ENCODE results near the gene GPX3. TPM values are rescaled to one million over a fixed set of nuclear protein-coding genes. Genes with fewer than 3 reads are reported as not detected.

Gene GPX3
- total and polyA plus RNA-seq, 2 donors (not counting 3 experiments of a cell fraction or from before 2014, with no cell fraction given) = 5.1 to 17.1 TPM

GRCh38 chr5:151055336-151055735 is 34.9 kb downstream of the GPX3 start:
- Histone ChIP-seq H3K27ac (ENCODE audit: insufficient read depth, low read depth, low read length) (no peak overlapping the region), H3K4me3 (replicated peaks in 1 of 3; ENCODE audit: insufficient read depth in 1 of 3, low read depth in 1 of 3, low read length in 3 of 3) (no peak overlapping the region), H3K79me2 (ENCODE audit: control insufficient read depth, insufficient read depth, low read length) (no peaks in the 10 kb centered on the region), H3K4me1 (ENCODE audit: control insufficient read depth, extremely low read depth, insufficient read depth, low read length) (peaks cover 4% of the 10 kb centered on the region), H3K9me1 (replicated peaks; ENCODE audit: control insufficient read depth, extremely low read depth, insufficient read depth, low read length) (no peaks in the 10 kb centered on the region), H3K36me3 (ENCODE audit: control insufficient read depth in 2 of 2, extremely low read depth in 1 of 2, insufficient read depth in 2 of 2, low read length in 2 of 2) (peaks cover 6 to 39% of the 10 kb centered on the region in 2 experiments), H2AFZ (ENCODE audit: low read depth, low read length) (no peak overlapping the region), H4K20me1 (replicated peaks; ENCODE audit: control insufficient read depth, extremely low read depth, insufficient read depth, low read length) (no peaks in the 10 kb centered on the region), H3K9ac (replicated peaks; ENCODE audit: extremely low read depth, insufficient read depth, low read length) (no peak overlapping the region), H3K4me2 (ENCODE audit: insufficient read depth, low read length) (no peak overlapping the region), H3K9me3 (replicated peaks; ENCODE audit: control insufficient read depth, insufficient read depth, low read length) (no peaks in the 10 kb centered on the region), H3K27me3 (ENCODE audit: control insufficient read depth in 2 of 2, insufficient read depth in 2 of 2, low read length in 2 of 2) (no peaks in the 10 kb centered on the region)
- no peak for TF ChIP-seq POLR2A (IDR thresholded peaks at IDR 0.05; ENCODE audit: low read depth, low read length)
- no peak for TF ChIP-seq MYC (IDR thresholded peaks at IDR 0.05; ENCODE audit: low read depth, low read length)
- no peak for TF ChIP-seq POLR2AphosphoS5 (IDR thresholded peaks at IDR 0.05; ENCODE audit: insufficient read depth, low read depth, low read length)
- no peak for TF ChIP-seq CTCF (IDR thresholded peaks at IDR 0.05; ENCODE audit: extremely low read depth in 1 of 2, insufficient read depth in 1 of 2, low read depth in 1 of 2, low read length in 2 of 2)
- no peak for TF ChIP-seq JUN (IDR thresholded peaks at IDR 0.05; ENCODE audit: borderline replicate concordance, insufficient read depth, insufficient read length, low read depth)
- no peak for TF ChIP-seq GATA2 (IDR thresholded peaks at IDR 0.05; ENCODE audit: insufficient read depth, insufficient read length, low read depth, low read length)
- no peak for TF ChIP-seq EZH2 (IDR thresholded peaks at IDR 0.05; ENCODE audit: borderline replicate concordance, low read depth, low read length, severe bottlenecking)
- TF ChIP-seq MAX (IDR thresholded peaks at IDR 0.05; ENCODE audit: insufficient read depth, insufficient read length) = no peak
- TF ChIP-seq FOS (IDR thresholded peaks at IDR 0.05; ENCODE audit: borderline replicate concordance, insufficient read depth, low read length) = no peak
- intact Hi-C loops (cut with micrococcal nuclease) (no loop called here), dilution Hi-C loops (cut with MboI; ENCODE audit: extremely low pct_ligation_motif_present, low sequenced_read_pairs) (no loop called here)
- FAIRE-seq (no peak), DNase-seq (ENCODE audit: low read depth, low spot score) (no peak)
- POLR2A ChIA-PET = no interaction called here
- BruUV-seq (replicated peaks) = no TSS peak
- CTCF ChIA-PET = interaction anchor here (1.1 to 9.9 kb wide), 2 partner anchors 38 to 56 kb away, joined by 4 to 679 read pairs; no protein-coding TSS in a partner anchor

Data from endothelial cell of umbilical vein (primary cell).